K562 (cell line): ENCODE results near the gene CRPPA. TPM values are rescaled to one million over a fixed set of nuclear protein-coding genes. Genes with fewer than 3 reads are reported as not detected.

Experiments used
- C11orf30 ChIP-seq: fragments of 450-650 bp; IDR thresholded peaks from 2 replicates; pipeline ENCODE4 v1.6.1; 2016; ENCODE audit warnings: low read depth, mild to moderate bottlenecking
- CHD4 ChIP-seq: fragments of 200-600 bp; sonication (generic); IDR thresholded peaks from 3 replicates; pipeline ENCODE4 v1.6.1; 2012; ENCODE audit warnings: low read depth, mild to moderate bottlenecking, mixed read lengths, low read length, inconsistent platforms; ENCODE audit not compliant: insufficient read depth, insufficient replicate concordance, poor library complexity, severe bottlenecking
- DLX4 ChIP-seq: fragments of 250-450 bp; sonication (Bioruptor Pico); IDR thresholded peaks from 2 replicates; pipeline ENCODE4 v1.6.1; 2021; ENCODE audit warnings: mild to moderate bottlenecking
- DNMT1 ChIP-seq: fragments of 450-650 bp; IDR thresholded peaks from 2 replicates; pipeline ENCODE4 v1.6.1; 2016; ENCODE audit warnings: antibody characterized with exemption, mild to moderate bottlenecking
- EP300 ChIP-seq: IDR thresholded peaks from 2 replicates; pipeline ENCODE4 v1.6.1; 2012; ENCODE audit warnings: low read length, improper control_type of control experiment
- FUS ChIP-seq: fragments of 200-400 bp; formaldehyde crosslinking; optimal IDR thresholded peaks from 2 replicates; pipeline ENCODE3; 2017; ENCODE audit warnings: low read depth, low read length
- KAT8 ChIP-seq: fragments of 450-650 bp; IDR thresholded peaks from 2 replicates; pipeline ENCODE4 v1.6.1; 2016; ENCODE audit warnings: low read depth, mild to moderate bottlenecking
- NBN ChIP-seq: fragments of 450-650 bp; IDR thresholded peaks from 2 replicates; pipeline ENCODE4 v1.6.1; 2016; ENCODE audit warnings: low read depth, mild to moderate bottlenecking
- PCBP2 ChIP-seq: fragments of 200-400 bp; formaldehyde crosslinking; IDR thresholded peaks from 2 replicates; pipeline ENCODE4 v1.6.1; 2018; ENCODE audit warnings: low read length, low read depth, mild to moderate bottlenecking, moderate library complexity; ENCODE audit not compliant: poor library complexity, severe bottlenecking
- PRMT5 ChIP-seq: sonication (generic); formaldehyde crosslinking; IDR thresholded peaks from 2 replicates; pipeline ENCODE4 v1.5.0; 2020; ENCODE audit warnings: missing genetic modification reagents
- PTBP1 ChIP-seq: fragments of 200-400 bp; formaldehyde crosslinking; IDR thresholded peaks from 2 replicates; pipeline ENCODE4 v1.6.1; 2017; ENCODE audit warnings: low read depth, low read length
- TAF15 ChIP-seq: fragments of 200-400 bp; formaldehyde crosslinking; IDR thresholded peaks from 2 replicates; pipeline ENCODE4 v1.6.1; 2017; ENCODE audit warnings: mild to moderate bottlenecking, low read depth, low read length, moderate library complexity
- TAL1 ChIP-seq: fragments of 450-650 bp; IDR thresholded peaks from 2 replicates; pipeline ENCODE4 v1.6.1; 2016; ENCODE audit warnings: mild to moderate bottlenecking
- TEAD4 ChIP-seq, 2 experiments: sonication (generic) in 1 of 2; formaldehyde crosslinking in 1 of 2; IDR thresholded peaks; 2 replicates each; pipeline versions ENCODE4 v1.6.1 to v1.8.0; 2012 to 2022; ENCODE audit warnings: borderline replicate concordance in 1 of 2, inconsistent platforms in 1 of 2, low read length in 1 of 2, mild to moderate bottlenecking in 1 of 2, missing genetic modification reagents in 1 of 2
- ZC3H8 ChIP-seq: fragments of 450-650 bp; IDR thresholded peaks from 2 replicates; pipeline ENCODE4 v1.6.1; 2017
- ZFPM2 ChIP-seq: fragments of 250-450 bp; sonication (Bioruptor Pico); IDR thresholded peaks from 2 replicates; pipeline ENCODE4 v1.5.1; 2022; ENCODE audit warnings: mild to moderate bottlenecking
- ZKSCAN1 ChIP-seq: fragments of 150-350 bp; IDR thresholded peaks from 2 replicates; pipeline ENCODE4 v1.6.1; 2016; ENCODE audit warnings: low read depth, low read length
- ZNF143 ChIP-seq: sonication (generic); formaldehyde crosslinking; IDR thresholded peaks from 2 replicates; pipeline ENCODE4 v1.9.0; 2022; ENCODE audit warnings: mild to moderate bottlenecking, missing genetic modification reagents
- ZNF707 ChIP-seq: fragments of 250-450 bp; sonication (Bioruptor Pico); conservative IDR thresholded peaks from 2 replicates; pipeline ENCODE4 v1.8.0; 2022; ENCODE audit warnings: inconsistent platforms, mild to moderate bottlenecking, moderate library complexity
- ZSCAN32 ChIP-seq: fragments of 450-650 bp; formaldehyde crosslinking; IDR thresholded peaks from 2 replicates; pipeline ENCODE4 v1.4.0; 2020; ENCODE audit warnings: mild to moderate bottlenecking, moderate library complexity
- polyA plus RNA-seq, 8 experiments: library from polyadenylated mRNA; depleted of rRNA in 4 of 8; stranded (reverse) in 5 of 8; unstranded in 3 of 8; fragments of >200 nt; fragmentation: Nextera tagmentation in 2 of 8; fragmentation: Illumina TruSeq in 1 of 8; extraction: Ambion mirVana in 2 of 8; extraction: Trizol in 1 of 8; gene quantifications; 2 replicates each; pipeline versions ENCODE4 v1.2.1 to v1.2.3, GENCODE V29; 2011 to 2014; ENCODE audit warnings: inconsistent platforms in 1 of 8, missing spikeins in 1 of 8
- total RNA-seq, 7 experiments: library from RNA; depleted of rRNA in 6 of 7; stranded (reverse); fragments of >200 nt in 6 of 7; fragmentation: Illumina TruSeq in 2 of 7; extraction: Trizol in 2 of 7; gene quantifications; 2 replicates each; pipeline versions ENCODE4 v1.2.1 to v1.2.3, GENCODE V29; 2011 to 2021; ENCODE audit warnings: low replicate concordance in 1 of 7
- TF ChIP-seq, protein P1 (sequence below): fragments of 450-650 bp; IDR thresholded peaks from 2 replicates; pipeline ENCODE4 v1.6.1; 2016
- TF ChIP-seq, protein P2 (sequence below): sonication (generic); formaldehyde crosslinking; IDR thresholded peaks from 2 replicates; pipeline ENCODE4 v1.8.1; 2022; ENCODE audit warnings: missing genetic modification reagents
- TF ChIP-seq, protein P3 (sequence below): fragments of 200-800 bp; sonication (Bioruptor generic); IDR thresholded peaks from 2 replicates; pipeline ENCODE4 v1.6.1; 2017; ENCODE audit warnings: missing genetic modification characterization, missing compliant biosample characterization

Gene CRPPA
- total and polyA plus RNA-seq, 9 of the 15 experiments (the other 6 are each of a cell fraction or from before 2014, with no cell fraction given): 3.9 to 14.4 (median 7.8) TPM

DNA sequence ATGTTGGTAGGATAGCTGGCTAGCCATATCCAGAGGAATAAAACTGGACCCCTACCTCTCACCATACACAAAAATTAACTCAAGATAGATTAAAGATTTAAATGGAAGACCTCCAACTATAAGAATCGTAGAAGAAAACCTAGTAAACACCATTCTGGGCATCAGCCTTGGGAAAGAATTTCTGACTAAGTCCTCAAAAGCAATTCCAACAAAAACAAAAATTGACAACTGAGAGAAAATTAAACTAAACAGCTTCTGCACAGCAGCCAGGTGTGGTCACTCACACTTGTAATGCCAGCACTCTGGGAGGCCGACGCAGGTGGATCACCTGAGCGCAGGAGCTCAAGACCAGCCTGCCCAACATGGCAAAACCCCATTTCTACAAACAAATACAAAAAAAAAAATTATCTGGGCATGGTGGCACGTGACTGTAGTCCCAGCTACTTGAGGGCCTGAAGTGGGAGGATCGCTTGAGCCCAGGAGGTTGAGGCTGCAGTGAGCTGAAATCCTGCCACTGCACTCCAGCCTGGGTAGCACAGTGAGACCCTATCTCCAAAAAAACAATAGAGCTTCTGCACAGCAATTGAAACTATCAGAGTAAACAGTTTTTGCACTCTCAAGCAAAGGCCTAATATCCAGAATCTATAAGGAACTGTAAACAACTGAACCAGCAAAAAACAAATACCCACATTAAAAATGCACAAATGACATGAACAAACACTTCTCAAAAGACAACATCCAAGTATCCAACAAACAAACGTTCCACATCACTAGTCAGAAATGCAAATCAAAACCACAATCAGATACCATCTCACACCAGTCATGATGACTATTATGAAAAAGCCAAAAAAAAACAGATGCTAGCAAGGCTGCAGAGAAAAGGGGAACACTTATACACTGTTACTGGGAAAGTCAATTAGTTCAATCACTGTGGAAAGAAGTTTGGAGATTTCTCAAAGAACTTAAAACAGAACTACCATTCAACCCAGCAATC lies 4.8 kb downstream of the CRPPA start (continued):
- TF ChIP-seq, protein P1, sequence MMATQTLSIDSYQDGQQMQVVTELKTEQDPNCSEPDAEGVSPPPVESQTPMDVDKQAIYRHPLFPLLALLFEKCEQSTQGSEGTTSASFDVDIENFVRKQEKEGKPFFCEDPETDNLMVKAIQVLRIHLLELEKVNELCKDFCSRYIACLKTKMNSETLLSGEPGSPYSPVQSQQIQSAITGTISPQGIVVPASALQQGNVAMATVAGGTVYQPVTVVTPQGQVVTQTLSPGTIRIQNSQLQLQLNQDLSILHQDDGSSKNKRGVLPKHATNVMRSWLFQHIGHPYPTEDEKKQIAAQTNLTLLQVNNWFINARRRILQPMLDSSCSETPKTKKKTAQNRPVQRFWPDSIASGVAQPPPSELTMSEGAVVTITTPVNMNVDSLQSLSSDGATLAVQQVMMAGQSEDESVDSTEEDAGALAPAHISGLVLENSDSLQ: peak; percentile 56; the same call in 1 of the 2 replicates
- TF ChIP-seq TEAD4 (IDR thresholded peaks at IDR 0.05; ENCODE audit: low read length) (peak; percentile 73), TEAD4 (CRISPR knock-in tag; IDR thresholded peaks at IDR 0.05; ENCODE audit: borderline replicate concordance) (no peak), TAF15 (no peak), TAL1 (0 out of 2 replicates have a peak, but pooled peaks have one; percentile 18), FUS (no peak), ZC3H8 (no peak), NBN (peak; percentile 63; the same call in 1 of the 2 replicates), ZKSCAN1 (no peak), PCBP2 (no peak), PTBP1 (no peak), KAT8 (no peak), ZNF143 (CRISPR knock-in tag) (no peak), EP300 (peak; percentile 67; the same call in 1 of the 2 replicates), C11orf30 (peak; percentile 93), DNMT1 (no peak), DLX4 (CRISPR knock-in tag) (no peak), CHD4 (no peak), ZNF707 (CRISPR knock-in tag) (no peak), PRMT5 (CRISPR knock-in tag) (no peak), ZFPM2 (no peak), ZSCAN32 (CRISPR knock-in tag) (no peak)
- TF ChIP-seq, protein P2, sequence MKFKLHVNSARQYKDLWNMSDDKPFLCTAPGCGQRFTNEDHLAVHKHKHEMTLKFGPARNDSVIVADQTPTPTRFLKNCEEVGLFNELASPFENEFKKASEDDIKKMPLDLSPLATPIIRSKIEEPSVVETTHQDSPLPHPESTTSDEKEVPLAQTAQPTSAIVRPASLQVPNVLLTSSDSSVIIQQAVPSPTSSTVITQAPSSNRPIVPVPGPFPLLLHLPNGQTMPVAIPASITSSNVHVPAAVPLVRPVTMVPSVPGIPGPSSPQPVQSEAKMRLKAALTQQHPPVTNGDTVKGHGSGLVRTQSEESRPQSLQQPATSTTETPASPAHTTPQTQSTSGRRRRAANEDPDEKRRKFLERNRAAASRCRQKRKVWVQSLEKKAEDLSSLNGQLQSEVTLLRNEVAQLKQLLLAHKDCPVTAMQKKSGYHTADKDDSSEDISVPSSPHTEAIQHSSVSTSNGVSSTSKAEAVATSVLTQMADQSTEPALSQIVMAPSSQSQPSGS (CRISPR knock-in tag): no peak
- TF ChIP-seq, protein P3, sequence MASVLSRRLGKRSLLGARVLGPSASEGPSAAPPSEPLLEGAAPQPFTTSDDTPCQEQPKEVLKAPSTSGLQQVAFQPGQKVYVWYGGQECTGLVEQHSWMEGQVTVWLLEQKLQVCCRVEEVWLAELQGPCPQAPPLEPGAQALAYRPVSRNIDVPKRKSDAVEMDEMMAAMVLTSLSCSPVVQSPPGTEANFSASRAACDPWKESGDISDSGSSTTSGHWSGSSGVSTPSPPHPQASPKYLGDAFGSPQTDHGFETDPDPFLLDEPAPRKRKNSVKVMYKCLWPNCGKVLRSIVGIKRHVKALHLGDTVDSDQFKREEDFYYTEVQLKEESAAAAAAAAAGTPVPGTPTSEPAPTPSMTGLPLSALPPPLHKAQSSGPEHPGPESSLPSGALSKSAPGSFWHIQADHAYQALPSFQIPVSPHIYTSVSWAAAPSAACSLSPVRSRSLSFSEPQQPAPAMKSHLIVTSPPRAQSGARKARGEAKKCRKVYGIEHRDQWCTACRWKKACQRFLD (CRISPR knock-in tag): no peak
